CD4-positive, alpha-beta T cell treated with Interleukin-4 for 1 hour (primary cell): ENCODE data around the gene WDFY3.
"Not testable (repeated sequence)": the region's sequence is repeated elsewhere in the genome, so short reads cannot be mapped to it uniquely, and the experiment has no call there.

Experiments
- DNase-seq, 2 donors: peaks; one replicate each; pipeline ENCODE4 v3.0.0-alpha.2; 2020 to 2022

Gene WDFY3

GRCh38 chr4:84697159-84697558 is 269.3 kb downstream of the WDFY3 start:
- DNase-seq, result no peak

- DNase-seq, result no peak
These were observed 274.7 kb downstream of the WDFY3 start for GRCh38 chr4:84691800-84692199.

- no peak for DNase-seq
These were observed 275.3 kb downstream of the WDFY3 start for GRCh38 chr4:84691170-84691691.

GRCh38 chr4:84690481-84690880 is 276.0 kb downstream of the WDFY3 start:
- no peak for DNase-seq

GRCh38 chr4:84689197-84689596 is 277.3 kb downstream of the WDFY3 start:
- no peak for DNase-seq

- DNase-seq, result no peak
These were observed 277.9 kb downstream of the WDFY3 start for GRCh38 chr4:84688605-84689004.

GRCh38 chr4:84685105-84685504 is 281.4 kb downstream of the WDFY3 start:
- no peak for DNase-seq

- no peak for DNase-seq
These were observed 282.1 kb downstream of the WDFY3 start for GRCh38 chr4:84684361-84684760.

GRCh38 chr4:84683064-84683850 is 283.2 kb downstream of the WDFY3 start:
- DNase-seq, result no peak

GRCh38 chr4:84682661-84683060 is 283.8 kb downstream of the WDFY3 start:
- DNase-seq, result not testable (repeated sequence)

- DNase-seq, result no peak
These were observed 284.8 kb downstream of the WDFY3 start for GRCh38 chr4:84681486-84682274.

GRCh38 chr4:84680956-84681355 is 285.5 kb downstream of the WDFY3 start:
- no peak for DNase-seq

- DNase-seq, result no peak
These were observed 287.3 kb downstream of the WDFY3 start for GRCh38 chr4:84678976-84679744.

- DNase-seq, result no peak
These were observed 288.5 kb downstream of the WDFY3 start for GRCh38 chr4:84677995-84678394.

- no peak for DNase-seq
These were observed 289.4 kb downstream of the WDFY3 start for GRCh38 chr4:84677093-84677492.

- DNase-seq, result no peak
These were observed 292.8 kb downstream of the WDFY3 start for GRCh38 chr4:84673475-84674240.

- DNase-seq, result no peak
These were observed 294.3 kb downstream of the WDFY3 start for GRCh38 chr4:84672177-84672576.

- no peak for DNase-seq
These were observed 297.3 kb downstream of the WDFY3 start for GRCh38 chr4:84669201-84669600.

GRCh38 chr4:84666439-84666838 is 300.1 kb downstream of the WDFY3 start:
- DNase-seq, result no peak

GRCh38 chr4:84664767-84665166 is 301.7 kb downstream of the WDFY3 start:
- not testable (repeated sequence) for DNase-seq

GRCh38 chr4:84661191-84661939 is 305.1 kb downstream of the WDFY3 start:
- no peak for DNase-seq

- DNase-seq, result no peak
These were observed 305.9 kb downstream of the WDFY3 start for GRCh38 chr4:84660606-84661005.
